NCI-H187 treated with DMSO at 0.1 percent for 48 hours (cell line): ENCODE measurements around the gene SUN3.

ENCODE experiments used
- DNase-seq: peaks from one replicate; lab custom pipeline; 2025; lab: John Stamatoyannopoulos, UW

Gene SUN3

GRCh38 chr7:47979145-47979831, 49.6 kb downstream of the SUN3 start, which contains the start of gene HUS1:
Gene HUS1 (minus strand): TSS chr7:47979615. CDS start chr7:47979519, 96 bp downstream.
- peak; percentile 75 for DNase-seq

- no peak for DNase-seq
Measured at GRCh38 chr7:47978790-47979144, 50.1 kb downstream of the SUN3 start.

- no peak for DNase-seq
Measured at GRCh38 chr7:47973739-47974138, 55.2 kb downstream of the SUN3 start.

GRCh38 chr7:47970761-47971160, 58.1 kb downstream of the SUN3 start:
- no peak for DNase-seq

GRCh38 chr7:47968847-47969774, 59.8 kb downstream of the SUN3 start:
- DNase-seq: no peak

- no peak for DNase-seq
Measured at GRCh38 chr7:47967708-47968107, 61.2 kb downstream of the SUN3 start.

GRCh38 chr7:47967123-47967522, 61.8 kb downstream of the SUN3 start:
- DNase-seq: no peak

GRCh38 chr7:47965456-47965855, 63.5 kb downstream of the SUN3 start:
- no peak for DNase-seq

GRCh38 chr7:47962262-47962661, 66.6 kb downstream of the SUN3 start:
- no peak for DNase-seq

- DNase-seq: no peak
Measured at GRCh38 chr7:47957156-47957555, 71.8 kb downstream of the SUN3 start.

- no peak for DNase-seq
Measured at GRCh38 chr7:47956220-47956619, 72.7 kb downstream of the SUN3 start.

- DNase-seq: no peak
Measured at GRCh38 chr7:47954231-47954911, 74.5 kb downstream of the SUN3 start.

GRCh38 chr7:47953822-47954221, 75.1 kb downstream of the SUN3 start:
- DNase-seq: no peak

- DNase-seq: no peak
Measured at GRCh38 chr7:47952224-47952623, 76.7 kb downstream of the SUN3 start.

GRCh38 chr7:47951374-47951773, 77.5 kb downstream of the SUN3 start:
- no peak for DNase-seq

- DNase-seq: no peak
Measured at GRCh38 chr7:47950714-47951113, 78.2 kb downstream of the SUN3 start.

- DNase-seq: no peak
Measured at GRCh38 chr7:47949703-47950102, 79.2 kb downstream of the SUN3 start.

GRCh38 chr7:47948141-47948790, 80.6 kb downstream of the SUN3 start, which contains the start of gene PKD1L1:
Gene PKD1L1 (minus strand): TSS chr7:47948466. CDS start chr7:47948440, 26 bp downstream.
- DNase-seq: no peak

- DNase-seq: no peak
Measured at GRCh38 chr7:47947355-47947749, 81.6 kb downstream of the SUN3 start.

GRCh38 chr7:47946581-47947354, 82.1 kb downstream of the SUN3 start:
- DNase-seq: no peak
